ENCODE data around the gene CDH20. TPM values are rescaled to one million over a fixed set of nuclear protein-coding genes. Genes with fewer than 3 reads are reported as not detected.

Gene CDH20
- polyA plus RNA-seq, 4 donors, result 1.6 to 4.2 (median 3.8) TPM

- DNase-seq (ENCODE audit: low read depth in 4 of 4, low spot score in 3 of 4), result no peak
These were observed 236.1 kb downstream of the CDH20 start for GRCh38 chr18:61569176-61569892.

- no peak for DNase-seq (ENCODE audit: low read depth in 4 of 4, low spot score in 3 of 4)
These were observed 236.8 kb downstream of the CDH20 start for GRCh38 chr18:61570070-61570469.

GRCh38 chr18:61572084-61572655 is 238.9 kb downstream of the CDH20 start:
- DNase-seq (ENCODE audit: low read depth in 4 of 4, low spot score in 3 of 4), result no peak

- DNase-seq (ENCODE audit: low read depth in 4 of 4, low spot score in 3 of 4), result no peak
These were observed 239.6 kb downstream of the CDH20 start for GRCh38 chr18:61572871-61573270.

- DNase-seq (ENCODE audit: low read depth in 4 of 4, low spot score in 3 of 4), result no peak
These were observed 241.4 kb downstream of the CDH20 start for GRCh38 chr18:61574665-61575064.

- DNase-seq (ENCODE audit: low read depth in 4 of 4, low spot score in 3 of 4), result no peak
These were observed 242.2 kb downstream of the CDH20 start for GRCh38 chr18:61575419-61575818.

- no peak for DNase-seq (ENCODE audit: low read depth in 4 of 4, low spot score in 3 of 4)
These were observed 245.6 kb downstream of the CDH20 start for GRCh38 chr18:61578846-61579245.

- DNase-seq (ENCODE audit: low read depth in 4 of 4, low spot score in 3 of 4), result no peak
These were observed 246.4 kb downstream of the CDH20 start for GRCh38 chr18:61579581-61579980.

GRCh38 chr18:61580046-61580445 is 246.8 kb downstream of the CDH20 start:
- no peak for DNase-seq (ENCODE audit: low read depth in 4 of 4, low spot score in 3 of 4)

- DNase-seq (ENCODE audit: low read depth in 4 of 4, low spot score in 3 of 4), result peak in 2 of 4 donors; percentile 52 to 58
These were observed 248.5 kb downstream of the CDH20 start for GRCh38 chr18:61581578-61582201.

GRCh38 chr18:61582202-61582710 is 249.0 kb downstream of the CDH20 start:
- no peak for DNase-seq (ENCODE audit: low read depth in 4 of 4, low spot score in 3 of 4)

- DNase-seq (ENCODE audit: low read depth in 4 of 4, low spot score in 3 of 4), result no peak
These were observed 250.3 kb downstream of the CDH20 start for GRCh38 chr18:61583548-61583947.

GRCh38 chr18:61587865-61588264 is 254.6 kb downstream of the CDH20 start:
- DNase-seq (ENCODE audit: low read depth in 4 of 4, low spot score in 3 of 4), result no peak

- no peak for DNase-seq (ENCODE audit: low read depth in 4 of 4, low spot score in 3 of 4)
These were observed 256.0 kb downstream of the CDH20 start for GRCh38 chr18:61589053-61589723.

- no peak for DNase-seq (ENCODE audit: low read depth in 4 of 4, low spot score in 3 of 4)
These were observed 256.5 kb downstream of the CDH20 start for GRCh38 chr18:61589724-61590065.

GRCh38 chr18:61591253-61591652 is 258.0 kb downstream of the CDH20 start:
- DNase-seq (ENCODE audit: low read depth in 4 of 4, low spot score in 3 of 4), result no peak

GRCh38 chr18:61595615-61596251 is 262.5 kb downstream of the CDH20 start:
- peak in 2 of 4 donors; percentile 38 to 50 for DNase-seq (ENCODE audit: low read depth in 4 of 4, low spot score in 3 of 4)

GRCh38 chr18:61596296-61596695 is 263.1 kb downstream of the CDH20 start:
- DNase-seq (ENCODE audit: low read depth in 4 of 4, low spot score in 3 of 4), result no peak

- no peak for DNase-seq (ENCODE audit: low read depth in 4 of 4, low spot score in 3 of 4)
These were observed 264.1 kb downstream of the CDH20 start for GRCh38 chr18:61597316-61597715.

GRCh38 chr18:61600422-61600821 is 267.2 kb downstream of the CDH20 start:
- DNase-seq (ENCODE audit: low read depth in 4 of 4, low spot score in 3 of 4), result no peak

GRCh38 chr18:61602836-61603235 is 269.6 kb downstream of the CDH20 start:
- no peak for DNase-seq (ENCODE audit: low read depth in 4 of 4, low spot score in 3 of 4)

Data from left renal pelvis (tissue), 4 donors.